HG03175 (cell line): ENCODE results near the gene ZBTB48.
A peak's percentile ranks its signal among the peaks of the same experiment; 100 is the strongest.
"Not testable (repeated sequence)": the region's sequence is repeated elsewhere in the genome, so short reads cannot be mapped to it uniquely, and the experiment has no call there.

Experiments
- ATAC-seq: cut with Tn5 transposase; IDR thresholded peaks from one replicate; pipeline ENCODE4 v1.9.1; 2021; ENCODE audit warnings: mild to moderate bottlenecking, moderate library complexity; ENCODE audit not compliant: unreplicated experiment

ZBTB48 gene

DNA sequence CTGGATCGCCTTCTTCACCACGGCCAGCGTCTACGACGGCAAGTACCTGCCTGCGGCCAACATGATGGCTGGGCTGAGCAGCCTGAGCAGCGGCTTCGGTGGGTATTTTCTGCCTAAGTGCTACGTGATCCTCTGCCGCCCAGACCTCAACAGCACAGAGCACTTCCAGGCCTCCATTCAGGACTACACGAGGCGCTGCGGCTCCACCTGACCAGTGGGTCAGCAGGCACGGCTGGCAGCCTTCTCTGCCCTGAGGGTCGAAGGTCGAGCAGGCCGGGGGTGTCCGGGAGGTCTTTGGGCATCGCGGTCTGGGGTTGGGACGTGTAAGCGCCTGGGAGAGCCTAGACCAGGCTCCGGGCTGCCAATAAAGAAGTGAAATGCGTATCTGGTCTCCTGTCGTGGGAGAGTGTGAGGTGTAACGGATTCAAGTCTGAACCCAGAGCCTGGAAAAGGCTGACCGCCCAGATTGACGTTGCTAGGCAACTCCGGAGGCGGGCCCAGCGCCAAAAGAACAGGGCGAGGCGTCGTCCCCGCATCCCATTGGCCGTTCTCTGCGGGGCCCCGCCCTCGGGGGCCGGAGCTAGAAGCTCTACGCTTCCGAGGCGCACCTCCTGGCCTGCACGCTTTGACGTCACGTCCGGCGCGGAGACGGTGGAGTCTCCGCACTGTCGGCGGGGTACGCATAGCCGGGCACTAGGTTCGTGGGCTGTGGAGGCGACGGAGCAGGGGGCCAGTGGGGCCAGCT, at the start of gene ZBTB48:
Gene ZBTB48 (plus strand): TSS at position 621 of the 745 bp plus-strand sequence. CDS start 616 bp downstream, outside the sequence.
- ATAC-seq = peak; percentile 93

DNA sequence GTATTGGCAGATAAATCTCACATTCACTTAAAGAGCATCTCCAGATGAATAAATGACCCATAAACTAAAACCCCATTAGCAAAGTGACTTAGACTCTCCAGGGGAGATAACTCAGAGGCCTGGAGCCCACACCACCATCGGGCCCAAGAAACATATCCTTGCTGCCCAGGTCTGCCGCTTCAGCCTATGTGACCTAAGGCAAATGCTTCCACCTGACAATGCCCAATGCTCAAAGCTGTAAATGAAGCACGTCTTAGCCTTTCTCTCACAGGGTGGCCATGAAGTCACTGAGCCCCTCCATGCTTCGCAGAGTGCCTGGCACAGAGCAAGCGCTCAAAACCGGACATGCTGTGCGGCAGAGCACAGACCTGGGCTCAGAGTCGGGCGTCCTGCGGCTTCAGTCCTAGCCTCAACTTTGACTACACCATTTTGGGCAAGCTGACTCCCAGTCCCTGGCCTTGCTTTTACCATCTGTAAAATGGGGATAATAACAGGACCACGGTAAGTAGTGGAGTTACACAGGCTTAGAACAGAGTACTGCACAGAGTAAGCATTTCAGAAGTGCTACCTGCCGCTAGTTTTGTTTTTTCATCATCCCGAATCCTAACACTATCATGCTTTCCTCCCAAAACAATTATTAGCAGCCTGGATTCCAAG, 49.2 kb upstream of the ZBTB48 start:
- no peak for ATAC-seq

DNA sequence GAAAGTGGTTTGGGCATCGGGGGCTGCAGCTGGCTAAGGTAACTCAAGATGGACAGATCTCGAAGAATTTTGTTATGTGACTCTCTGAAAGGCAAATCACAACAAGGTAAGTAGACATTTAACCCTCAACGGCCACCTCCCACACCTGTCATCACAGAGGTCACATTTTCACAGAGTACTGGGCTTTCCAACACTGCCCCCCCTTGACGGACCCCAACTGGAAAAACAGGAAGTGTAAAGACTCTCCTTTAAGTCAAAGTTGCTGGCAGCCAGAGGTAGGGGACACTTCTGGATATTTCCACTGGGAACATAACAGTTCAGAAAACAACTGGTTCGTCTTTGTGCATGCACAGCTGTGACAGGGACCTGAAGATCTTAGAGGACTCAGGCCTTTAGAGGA, 47.8 kb upstream of the ZBTB48 start:
- no peak for ATAC-seq

DNA sequence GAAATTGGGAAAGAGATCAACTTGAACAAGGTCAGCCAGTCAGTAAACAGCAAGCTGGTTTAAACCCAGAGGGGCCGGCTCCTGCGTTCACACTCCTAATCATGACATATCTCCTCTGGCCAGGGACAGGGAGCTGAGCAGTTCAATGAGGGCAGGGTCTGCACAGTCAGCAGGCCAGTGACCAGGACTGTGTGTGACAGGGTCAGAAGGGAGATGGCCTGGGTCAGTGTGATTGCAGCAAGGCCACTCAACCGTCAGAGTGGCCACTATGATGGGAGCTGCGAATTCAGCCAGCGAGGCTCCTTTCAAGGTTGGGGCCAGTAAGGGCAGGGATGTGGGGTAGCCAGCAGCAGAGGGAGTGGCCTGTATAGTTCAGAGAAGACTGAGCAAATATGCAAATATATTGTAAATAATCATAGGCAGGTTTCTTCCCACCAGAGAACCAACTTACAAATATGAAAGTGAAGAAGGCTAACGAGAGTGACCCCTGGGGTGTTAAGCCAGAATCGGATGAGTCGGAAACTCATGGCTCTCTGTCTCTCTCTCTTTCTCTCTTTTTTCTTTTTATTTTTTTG, 45.5 kb upstream of the ZBTB48 start:
- ATAC-seq = no peak

DNA sequence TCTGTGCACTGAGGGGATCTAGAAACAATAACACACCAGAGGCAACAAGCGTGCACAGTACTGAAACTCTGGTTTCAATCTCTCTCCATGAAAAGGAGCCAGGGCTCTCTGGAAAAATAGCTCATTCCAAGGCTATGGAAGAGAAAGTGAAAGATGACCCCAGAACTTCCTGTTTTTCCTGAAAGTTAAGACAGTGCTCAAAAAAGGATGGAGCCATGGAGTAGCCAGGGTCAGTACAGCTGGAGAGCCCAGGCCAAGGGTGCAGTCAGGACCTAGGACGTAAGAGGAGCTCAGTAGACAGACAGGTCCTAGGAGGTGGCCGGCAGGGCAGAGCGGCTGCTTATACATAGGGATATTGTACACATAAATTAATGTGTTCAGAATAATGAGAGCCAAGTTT, 44.6 kb upstream of the ZBTB48 start:
- ATAC-seq = no peak

DNA sequence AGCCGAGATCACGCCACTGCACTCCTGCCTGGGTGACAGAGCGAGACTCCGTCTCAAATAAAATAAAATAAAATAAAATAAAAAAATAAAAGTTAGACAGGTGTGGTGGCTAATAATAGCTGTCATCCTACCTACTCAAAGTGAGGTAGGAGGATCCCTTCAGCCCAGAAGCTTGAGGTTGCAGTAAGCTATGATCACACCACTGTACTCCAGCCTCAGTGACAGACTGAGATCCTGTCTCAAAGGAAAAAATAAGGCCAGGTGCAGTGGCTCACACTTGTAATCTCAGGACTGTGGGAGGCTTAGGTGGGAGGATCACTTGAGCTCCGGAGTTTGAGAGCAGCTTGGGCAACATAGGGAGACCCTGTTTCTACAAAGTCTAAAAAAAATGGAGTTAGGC, 43.5 kb upstream of the ZBTB48 start:
- ATAC-seq = no peak

DNA sequence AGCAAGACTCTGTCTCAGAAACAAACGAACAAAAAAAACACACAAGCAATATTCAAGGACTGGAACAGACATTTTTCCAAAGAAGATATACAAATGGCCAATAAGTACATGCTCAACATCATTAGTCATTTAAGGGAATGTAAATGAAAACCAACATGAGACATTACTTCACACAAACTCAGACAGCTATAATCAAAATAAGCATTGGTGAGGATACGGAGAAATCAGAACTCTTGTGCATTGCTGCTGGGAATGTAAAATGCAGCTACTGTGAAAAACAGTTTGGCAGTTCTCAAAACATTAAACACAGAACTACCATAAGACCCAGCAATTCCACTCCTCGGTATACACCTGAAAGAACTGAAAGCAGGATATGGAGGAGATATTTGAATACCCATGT, 40.8 kb upstream of the ZBTB48 start:
- no peak for ATAC-seq

DNA sequence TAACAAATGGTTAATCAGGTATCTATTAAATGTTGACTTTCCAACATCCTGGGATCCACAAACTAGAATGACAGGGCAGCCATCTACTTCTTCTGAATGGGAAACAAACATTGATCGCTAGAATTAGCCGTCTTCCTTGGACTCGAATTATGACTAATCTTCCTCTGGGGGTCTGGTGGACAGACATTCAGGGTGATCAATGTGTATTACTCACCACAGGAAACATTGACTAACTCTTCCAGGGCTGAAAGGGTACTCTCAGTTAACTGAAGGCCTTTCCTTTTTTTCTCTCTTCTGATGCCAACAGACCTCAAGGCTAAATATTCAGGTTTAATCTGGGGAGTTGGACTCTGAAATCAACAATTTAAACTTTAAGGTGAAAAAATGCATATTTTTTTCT, 35.0 kb upstream of the ZBTB48 start:
- no peak for ATAC-seq

DNA sequence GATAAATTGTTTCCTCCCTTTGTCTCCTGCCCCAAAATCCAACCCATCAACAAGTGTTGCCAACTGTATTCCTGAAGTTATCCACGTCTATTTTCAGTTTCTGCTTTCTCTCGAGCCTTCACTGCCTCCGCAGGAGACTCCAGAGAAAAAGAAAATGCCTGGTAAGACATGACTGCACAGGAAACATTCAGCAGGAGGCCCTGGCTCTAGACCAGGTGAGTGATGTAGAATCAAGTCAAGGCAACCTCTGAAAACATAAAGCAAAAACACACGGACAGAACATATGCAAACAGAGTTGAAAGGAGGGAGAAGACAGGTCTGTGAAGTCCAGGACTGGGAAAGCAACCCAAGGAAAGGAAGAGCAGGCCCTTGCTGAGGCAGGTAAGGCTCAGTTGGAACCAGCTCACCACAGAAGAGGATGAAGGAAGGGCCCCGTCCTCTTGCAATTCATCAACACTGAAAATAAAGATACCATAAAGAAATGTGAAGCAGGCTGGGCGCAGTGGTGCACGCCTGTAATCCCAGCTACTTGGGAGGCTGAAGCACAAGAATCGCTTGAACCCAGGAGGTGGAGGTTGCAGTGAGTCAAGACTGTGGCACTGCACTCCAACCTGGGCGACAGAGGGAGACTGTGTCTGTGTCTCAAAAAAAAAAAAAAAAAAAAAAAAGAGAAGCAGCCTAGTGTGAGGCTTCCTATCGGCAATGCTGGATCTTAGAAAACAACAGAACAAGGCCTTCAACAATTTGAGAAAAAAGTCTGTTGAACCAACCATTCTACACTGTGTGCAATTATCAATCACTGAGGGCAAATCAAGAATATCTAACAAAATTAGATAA, 34.3 kb upstream of the ZBTB48 start:
- no peak for ATAC-seq

DNA sequence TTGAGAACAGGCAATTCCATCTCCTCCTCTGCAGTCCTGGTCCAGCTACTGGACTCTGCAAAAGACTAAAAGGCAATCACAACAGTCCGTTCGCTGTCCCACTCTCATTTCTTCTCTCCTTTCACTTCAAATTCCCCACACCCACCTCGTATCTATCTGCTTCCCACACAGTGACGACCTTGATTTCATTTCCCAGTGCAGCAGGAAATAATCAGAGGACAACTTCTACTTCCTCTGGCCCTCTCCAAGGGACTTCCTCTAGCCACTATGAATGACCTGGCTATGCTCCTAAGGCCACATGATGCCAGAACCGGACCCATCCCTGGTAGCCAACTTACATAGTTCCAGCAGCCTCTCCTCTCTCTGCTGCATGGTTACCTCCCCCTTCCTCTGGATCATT, 33.5 kb upstream of the ZBTB48 start:
- no peak for ATAC-seq

DNA sequence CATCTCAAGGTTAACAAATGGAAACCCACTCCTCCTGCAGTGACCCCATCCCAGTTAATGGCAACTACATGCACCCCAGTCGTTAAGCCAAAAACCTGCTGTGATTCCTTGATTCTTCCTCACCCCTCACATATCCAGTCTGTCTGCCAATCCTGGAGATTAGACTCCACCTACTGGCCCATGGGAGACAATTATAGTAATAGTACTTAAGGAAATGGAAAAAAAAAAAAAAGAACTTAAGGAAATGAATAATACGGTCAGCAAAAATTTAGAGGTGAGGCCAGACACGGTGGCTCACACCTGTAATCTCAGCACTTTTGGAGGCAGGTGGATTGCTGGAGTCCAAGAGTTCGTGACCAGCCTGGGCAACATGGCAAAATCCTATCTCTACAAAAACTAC, 32.5 kb upstream of the ZBTB48 start:
- ATAC-seq = no peak

DNA sequence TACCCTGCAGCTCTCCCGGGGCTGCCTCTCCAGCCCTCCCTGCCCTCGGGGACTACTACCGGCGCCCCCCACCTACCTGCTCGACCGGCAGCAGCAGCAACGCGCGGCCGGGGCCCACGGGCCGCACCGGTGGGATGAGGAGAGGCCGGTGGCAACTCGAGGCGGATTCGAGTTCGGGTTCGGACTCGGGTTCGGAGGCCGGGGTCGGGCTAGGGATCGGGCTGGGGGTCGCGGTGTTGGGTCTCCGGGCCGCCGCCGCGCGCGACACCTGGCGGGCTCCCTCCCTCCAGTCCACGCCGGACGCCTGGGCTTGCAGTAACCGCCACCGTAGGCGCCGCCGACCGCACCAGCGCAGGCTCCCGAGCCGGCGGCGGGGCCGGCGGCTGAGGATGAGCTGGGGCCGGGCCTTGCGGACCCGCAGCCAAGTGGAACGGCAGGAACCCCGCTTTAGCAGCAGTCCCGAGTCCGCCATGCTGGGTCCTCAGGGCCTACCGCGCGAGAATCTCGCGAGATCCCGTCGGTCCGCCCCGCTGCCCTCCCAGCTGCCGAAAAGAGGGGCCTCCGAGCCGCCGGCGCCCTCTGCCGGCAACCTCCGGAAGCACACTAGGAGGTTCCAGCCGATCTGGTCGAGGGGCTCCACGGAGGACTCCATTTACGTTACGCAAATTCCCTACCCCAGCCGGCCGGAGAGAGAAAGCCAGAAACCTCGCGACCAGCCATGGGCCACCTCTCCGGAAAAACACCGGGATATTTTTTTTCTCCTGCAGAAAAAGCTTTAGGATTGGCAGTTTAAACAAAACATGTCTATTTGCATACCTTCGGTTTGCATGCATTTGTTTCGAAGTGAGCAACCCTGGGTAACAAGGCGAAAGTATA, 25.5 kb upstream of the ZBTB48 start, which contains the start of gene NOL9:
Gene NOL9 (minus strand): TSS at position 483 of the 876 bp plus-strand sequence. CDS start 11 bp downstream, at position 472.
- ATAC-seq = peak; percentile 93

DNA sequence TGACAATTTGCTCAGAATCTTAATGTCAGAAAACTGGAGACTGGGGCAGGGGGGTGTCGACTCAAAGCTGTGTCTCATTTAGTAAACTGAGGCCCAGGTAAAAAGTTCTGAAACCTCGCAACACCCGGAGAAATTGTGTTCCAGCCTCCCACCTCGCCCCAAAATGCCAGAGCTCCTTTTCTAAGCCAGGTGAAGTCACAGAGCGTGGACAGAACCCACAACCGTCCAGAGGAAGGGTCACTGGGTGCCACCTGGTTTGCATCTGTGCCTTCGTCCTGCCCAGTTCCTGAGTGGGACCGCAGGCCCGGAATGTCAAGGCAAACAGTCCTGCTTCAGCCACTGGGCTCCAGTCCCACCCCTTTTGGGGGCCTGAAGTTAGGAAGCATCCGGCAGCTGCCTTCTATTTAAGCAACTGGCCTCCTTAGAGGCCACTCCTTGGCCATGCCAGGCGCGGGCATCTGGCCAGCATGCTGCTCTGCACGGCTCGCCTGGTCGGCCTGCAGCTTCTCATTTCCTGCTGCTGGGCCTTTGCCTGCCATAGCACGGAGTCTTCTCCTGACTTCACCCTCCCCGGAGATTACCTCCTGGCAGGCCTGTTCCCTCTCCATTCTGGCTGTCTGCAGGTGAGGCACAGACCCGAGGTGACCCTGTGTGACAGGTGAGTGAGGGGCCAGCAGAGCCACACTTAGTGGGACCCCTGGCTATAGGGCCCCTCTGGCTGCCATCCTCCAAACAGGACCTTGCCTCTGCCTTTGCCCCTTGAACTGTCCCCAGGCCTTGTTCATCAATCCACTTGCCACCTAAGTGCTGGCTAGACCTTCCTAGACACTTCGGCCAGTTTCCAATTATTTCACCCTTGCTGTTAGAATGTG, 24.7 kb upstream of the ZBTB48 start, which contains the start of gene TAS1R1:
Gene TAS1R1 (plus strand): TSS at position 401 of the 872 bp plus-strand sequence. CDS start 67 bp downstream, at position 468.
- ATAC-seq = no peak

DNA sequence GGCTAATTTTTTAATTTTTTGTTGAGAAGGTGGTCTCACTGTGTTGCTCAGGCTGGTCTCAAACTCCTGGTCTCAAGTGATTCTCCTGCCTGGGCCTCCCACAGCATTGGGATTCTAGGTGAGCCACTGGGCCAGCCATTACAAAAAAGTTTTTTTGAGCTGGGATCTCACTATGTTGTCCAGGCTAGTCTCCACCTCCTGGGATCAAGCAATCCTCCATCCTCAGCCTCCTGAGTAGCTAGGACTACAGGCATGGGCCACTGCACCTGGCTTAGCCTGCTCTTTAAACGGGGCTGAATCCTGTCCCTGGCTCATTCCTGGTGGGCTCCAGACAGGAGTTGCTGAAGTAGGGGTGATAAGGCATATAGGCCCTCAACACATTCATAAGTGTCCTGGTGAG, 22.2 kb upstream of the ZBTB48 start:
- no peak for ATAC-seq

DNA sequence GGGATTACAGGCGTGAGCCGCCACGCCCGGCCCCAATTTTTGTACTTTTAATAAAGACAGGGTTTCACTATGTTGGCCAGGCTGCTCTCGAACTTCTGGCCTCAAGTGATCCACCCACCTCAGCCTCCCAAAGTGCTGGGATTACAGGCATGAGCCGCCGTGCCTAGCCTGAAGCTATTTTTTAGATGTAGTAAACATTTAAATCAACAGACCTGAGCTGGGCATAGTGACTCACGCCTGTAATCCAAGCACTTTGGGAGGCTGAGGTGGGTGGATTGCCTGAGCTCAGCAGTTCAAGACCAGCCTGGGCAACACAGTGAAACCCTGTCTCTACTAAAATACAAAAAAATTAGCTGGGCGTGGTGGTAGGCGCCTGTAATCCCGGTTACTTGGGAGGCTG, 20.6 kb upstream of the ZBTB48 start:
- ATAC-seq = not testable (repeated sequence)

DNA sequence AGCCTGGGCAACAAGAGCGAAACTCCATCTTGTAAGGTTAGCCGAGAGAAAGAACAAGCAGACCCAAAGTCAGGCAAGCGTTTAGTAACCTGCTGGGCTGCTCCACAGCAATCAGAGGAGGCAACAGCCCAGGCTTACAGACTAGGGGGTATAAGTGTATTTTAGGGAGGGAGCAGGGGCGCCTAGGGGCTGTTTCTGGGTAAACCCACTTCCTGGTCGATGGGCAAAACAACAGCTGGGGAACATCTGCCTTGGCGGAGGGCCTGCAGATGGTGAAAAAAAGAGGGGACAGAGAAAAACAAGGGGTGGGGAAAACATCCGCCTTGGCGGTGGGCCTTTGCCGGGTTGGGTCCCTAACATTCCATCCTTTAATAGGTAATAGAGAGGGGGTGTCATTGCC, 19.5 kb upstream of the ZBTB48 start:
- ATAC-seq = no peak

DNA sequence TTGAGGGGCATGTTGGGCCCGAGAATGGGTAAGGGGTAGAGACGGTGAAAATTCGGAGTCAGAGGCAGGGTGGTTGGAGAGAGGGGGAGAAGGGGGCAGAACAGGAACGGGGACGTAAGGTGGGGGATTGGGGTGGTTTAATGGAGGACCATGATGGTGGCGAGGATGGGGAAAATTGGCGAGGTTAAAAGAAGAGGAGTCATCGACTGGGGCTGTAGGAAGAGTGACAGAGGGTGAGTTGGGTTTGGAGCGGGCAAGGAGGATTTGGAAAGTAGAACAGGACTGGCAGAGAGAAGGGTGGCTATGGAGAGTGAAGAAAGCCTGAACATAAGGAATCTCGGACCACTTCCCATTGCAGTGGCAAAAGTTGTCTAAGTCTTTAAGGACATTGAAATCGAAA, 10.8 kb upstream of the ZBTB48 start:
- no peak for ATAC-seq

DNA sequence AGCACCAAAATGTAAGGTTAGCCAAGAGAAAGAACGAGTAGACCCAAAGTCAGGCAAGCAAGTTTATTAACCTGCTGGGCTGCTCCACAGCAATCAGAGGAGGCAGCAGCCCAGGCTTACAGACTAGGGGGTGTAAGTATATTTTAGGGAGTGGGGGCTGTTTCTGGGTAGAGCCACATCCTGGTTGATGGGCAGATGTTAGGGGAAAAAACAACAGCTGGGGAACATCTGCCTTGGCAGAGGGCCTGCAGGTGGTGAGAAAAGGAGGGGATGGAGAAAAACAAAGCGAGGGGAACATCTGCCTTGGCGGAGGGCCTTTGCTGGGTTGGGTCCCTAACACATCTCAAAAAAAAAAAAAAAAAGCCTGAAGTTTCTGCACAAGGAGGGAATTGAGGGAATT, 9.7 kb upstream of the ZBTB48 start:
- no peak for ATAC-seq

DNA sequence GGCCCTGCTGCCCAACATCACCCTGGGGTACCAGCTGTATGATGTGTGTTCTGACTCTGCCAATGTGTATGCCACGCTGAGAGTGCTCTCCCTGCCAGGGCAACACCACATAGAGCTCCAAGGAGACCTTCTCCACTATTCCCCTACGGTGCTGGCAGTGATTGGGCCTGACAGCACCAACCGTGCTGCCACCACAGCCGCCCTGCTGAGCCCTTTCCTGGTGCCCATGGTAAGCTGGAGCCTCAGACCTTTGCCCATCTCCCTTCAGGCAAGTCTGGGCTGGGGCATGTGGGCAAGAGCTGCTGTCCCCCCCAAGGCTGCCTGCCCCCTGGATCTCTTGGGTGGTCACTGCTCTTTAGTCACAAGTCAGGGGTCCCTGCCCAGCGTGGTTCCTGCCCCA, 8.8 kb upstream of the ZBTB48 start:
- ATAC-seq = no peak
